SU-DHL-6 (cell line): ENCODE results near the gene IFNL3.

Experiments used
- H2AFZ ChIP-seq: fragments of 200-600 bp; sonication (generic); 2 replicates; pipeline ENCODE4 v1.6.1; 2014; ENCODE audit warnings: low read depth, mild to moderate bottlenecking, moderate library complexity, mixed read lengths, antibody characterized with exemption, low read length; ENCODE audit not compliant: severe bottlenecking
- H3F3A ChIP-seq: fragments of 200-600 bp; shearing (Covaris generic); 2 replicates; pipeline ENCODE4 v1.6.0; 2016; ENCODE audit warnings: antibody characterized with exemption, mild to moderate bottlenecking; ENCODE audit not compliant: insufficient read depth
- H3K27ac ChIP-seq: fragments of 200-600 bp; sonication (generic); 2 replicates; pipeline ENCODE4 v1.5.1; 2016; ENCODE audit warnings: low read depth, mild to moderate bottlenecking, low read length, moderate library complexity, mixed read lengths
- H3K27me3 ChIP-seq: fragments of 200-600 bp; sonication (generic), shearing (Covaris generic); 2 replicates; pipeline ENCODE4 v1.6.0; 2014; ENCODE audit warnings: mild to moderate bottlenecking, low read length
- H3K36me3 ChIP-seq: fragments of 200-600 bp; sonication (generic); 2 replicates; pipeline ENCODE4 v1.6.1; 2014; ENCODE audit warnings: mild to moderate bottlenecking, low read length, mixed read lengths
- H3K4me2 ChIP-seq: fragments of 300-600, 200-600 bp; shearing (Covaris generic), sonication (generic); 2 replicates; pipeline ENCODE4 v1.6.0; 2014; ENCODE audit warnings: low read length, low read depth, mild to moderate bottlenecking; ENCODE audit not compliant: poor library complexity, severe bottlenecking
- H3K4me3 ChIP-seq: fragments of 200-600 bp; sonication (generic); 2 replicates; pipeline ENCODE4 v1.5.1; 2014; ENCODE audit warnings: antibody characterized with exemption, low read length, mild to moderate bottlenecking, mixed read lengths; ENCODE audit not compliant: insufficient read depth, poor library complexity, severe bottlenecking
- H3K79me2 ChIP-seq: fragments of 200-600 bp; sonication (generic); 2 replicates; pipeline ENCODE4 v1.6.1; 2014; ENCODE audit warnings: mild to moderate bottlenecking, low read length, moderate library complexity; ENCODE audit not compliant: insufficient read depth
- H3K9ac ChIP-seq: fragments of 200-600 bp; sonication (generic); 2 replicates; pipeline ENCODE4 v1.7.0; 2014; ENCODE audit warnings: mild to moderate bottlenecking, low read length
- H3K9me2 ChIP-seq: fragments of 200-600 bp; sonication (generic); replicated peaks from 2 replicates; pipeline ENCODE4 v1.6.1; 2014; ENCODE audit warnings: low read length; ENCODE audit not compliant: insufficient read depth
- H3K9me3 ChIP-seq: fragments of 200-600 bp; sonication (generic); 2 replicates; pipeline ENCODE4 v1.6.1; 2014; ENCODE audit warnings: low read length, mixed read lengths; ENCODE audit not compliant: insufficient read depth
- H4K20me1 ChIP-seq: fragments of 200-600 bp; sonication (generic); 2 replicates; pipeline ENCODE4 v1.6.1; 2014; ENCODE audit warnings: low read depth, mild to moderate bottlenecking, antibody characterized with exemption, low read length, moderate library complexity, mixed read lengths
- CTCF ChIP-seq: fragments of 200-600 bp; sonication (generic); IDR thresholded peaks from one replicate; pipeline ENCODE4 v1.5.1; 2017; ENCODE audit warnings: antibody characterized with exemption, mild to moderate bottlenecking, low read length, moderate library complexity; ENCODE audit not compliant: insufficient read depth, poor library complexity, severe bottlenecking
- EZH2phosphoT487 ChIP-seq: fragments of 200-600 bp; sonication (generic), shearing (Covaris generic); conservative IDR thresholded peaks from 2 replicates; pipeline ENCODE4 v1.6.1; 2018; ENCODE audit warnings: mild to moderate bottlenecking, antibody characterized with exemption, low read length, moderate library complexity, mixed read lengths

The IFNL3 gene

GRCh38 chr19:39209196-39209595 is 35.6 kb downstream of the IFNL3 start:
- H3F3A ChIP-seq, result no peaks in the 10 kb centered on the region
- H3K4me2 ChIP-seq, result no peak overlapping the region
- H3K27me3 ChIP-seq, result no peaks in the 10 kb centered on the region
- H3K4me3 ChIP-seq, result no peak overlapping the region
- H2AFZ ChIP-seq, result no peak overlapping the region
- TF ChIP-seq EZH2phosphoT487 (no peak), CTCF (no peak)
- H3K9ac ChIP-seq, result no peak overlapping the region
- H3K27ac ChIP-seq, result no peak overlapping the region
- no peaks in the 10 kb centered on the region for H3K9me2 ChIP-seq
- H4K20me1 ChIP-seq, result no peaks in the 10 kb centered on the region
- no peaks in the 10 kb centered on the region for H3K36me3 ChIP-seq
- no peaks in the 10 kb centered on the region for H3K79me2 ChIP-seq
- H3K9me3 ChIP-seq, result no peaks in the 10 kb centered on the region

- H3K4me2 ChIP-seq, result no peak overlapping the region
- no peak overlapping the region for H3K27ac ChIP-seq
- H3K27me3 ChIP-seq, result no peaks in the 10 kb centered on the region
- no peaks in the 10 kb centered on the region for H3K9me3 ChIP-seq
- H4K20me1 ChIP-seq, result no peaks in the 10 kb centered on the region
- H3F3A ChIP-seq, result no peaks in the 10 kb centered on the region
- TF ChIP-seq CTCF (no peak), EZH2phosphoT487 (no peak)
- no peaks in the 10 kb centered on the region for H3K79me2 ChIP-seq
- H3K36me3 ChIP-seq, result no peaks in the 10 kb centered on the region
- H3K4me3 ChIP-seq, result no peak overlapping the region
- H3K9me2 ChIP-seq, result no peaks in the 10 kb centered on the region
- H2AFZ ChIP-seq, result no peak overlapping the region
- no peak overlapping the region for H3K9ac ChIP-seq
Observed at GRCh38 chr19:39208175-39208795, 36.5 kb downstream of the IFNL3 start.

DNA sequence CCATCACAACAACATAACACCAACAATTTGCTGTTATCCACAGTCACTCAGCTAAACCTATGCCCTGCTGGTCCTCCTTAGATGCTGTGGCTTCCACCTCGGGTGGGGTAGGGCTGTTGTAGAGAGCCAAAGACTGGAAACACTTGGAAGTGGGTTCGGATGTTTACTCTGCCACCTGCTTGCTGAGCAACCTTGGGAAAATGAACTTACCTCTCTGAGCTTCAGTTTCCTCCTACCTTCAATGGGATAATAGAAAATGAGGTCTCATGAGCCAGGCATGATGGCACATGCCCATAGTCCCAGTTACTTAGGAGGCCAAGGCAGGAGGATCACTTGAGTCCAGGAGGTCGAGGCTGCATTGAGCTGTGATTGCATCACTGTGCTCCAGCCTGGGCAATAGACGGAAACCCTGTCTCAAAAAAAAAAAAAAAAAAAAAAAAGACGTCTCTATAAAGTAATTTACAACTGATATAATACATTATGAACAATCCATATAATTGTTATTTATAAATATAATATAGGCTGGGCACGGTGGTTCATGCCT is 37.4 kb downstream of the IFNL3 start:
- Histone ChIP-seq H3K27ac (no peak overlapping the region), H3K79me2 (no peaks in the 10 kb centered on the region), H3K4me3 (no peak overlapping the region), H3K9ac (no peak overlapping the region), H3K36me3 (no peaks in the 10 kb centered on the region), H3K9me2 (no peaks in the 10 kb centered on the region), H3F3A (no peaks in the 10 kb centered on the region), H3K4me2 (no peak overlapping the region), H3K27me3 (no peaks in the 10 kb centered on the region), H4K20me1 (no peaks in the 10 kb centered on the region), H2AFZ (no peak overlapping the region), H3K9me3 (no peaks in the 10 kb centered on the region)
- TF ChIP-seq EZH2phosphoT487 (no peak), CTCF (no peak)
